Measurements from ENCODE around the gene EXOSC10. TPM values are rescaled to one million over a fixed set of nuclear protein-coding genes. Genes with fewer than 3 reads are reported as not detected.

Gene EXOSC10
- total and polyA plus RNA-seq, 2 of the 13 experiments (the other 11 are each of a cell fraction or from before 2014, with no cell fraction given), result 48.4 to 67.6 TPM

DNA sequence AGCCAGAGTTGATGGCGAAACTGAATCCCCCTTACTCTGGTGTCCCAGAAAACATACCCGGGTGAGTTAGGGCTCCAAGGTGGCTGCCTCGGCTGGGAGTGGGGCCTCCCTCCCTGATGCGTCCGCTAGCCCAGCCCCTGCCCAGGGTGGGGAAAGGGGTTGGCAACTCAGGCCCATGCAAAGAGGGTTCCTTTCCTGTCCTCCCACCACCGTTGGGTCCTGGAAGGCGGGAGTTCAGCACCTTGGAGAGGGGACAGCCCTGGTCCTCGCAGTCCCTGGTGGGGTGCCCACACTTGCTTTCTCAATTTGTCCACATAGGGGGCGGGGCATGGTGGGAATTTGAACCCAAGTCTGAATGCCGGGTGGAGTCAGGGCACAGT, 45.9 kb downstream of the EXOSC10 start (continued):
- no peak for TF ChIP-seq ZNF263 (CRISPR knock-in tag; IDR thresholded peaks at IDR 0.05)
- TF ChIP-seq ARHGAP35 (CRISPR knock-in tag; IDR thresholded peaks at IDR 0.05; ENCODE audit: borderline replicate concordance), result no peak
- TF ChIP-seq, protein P1, sequence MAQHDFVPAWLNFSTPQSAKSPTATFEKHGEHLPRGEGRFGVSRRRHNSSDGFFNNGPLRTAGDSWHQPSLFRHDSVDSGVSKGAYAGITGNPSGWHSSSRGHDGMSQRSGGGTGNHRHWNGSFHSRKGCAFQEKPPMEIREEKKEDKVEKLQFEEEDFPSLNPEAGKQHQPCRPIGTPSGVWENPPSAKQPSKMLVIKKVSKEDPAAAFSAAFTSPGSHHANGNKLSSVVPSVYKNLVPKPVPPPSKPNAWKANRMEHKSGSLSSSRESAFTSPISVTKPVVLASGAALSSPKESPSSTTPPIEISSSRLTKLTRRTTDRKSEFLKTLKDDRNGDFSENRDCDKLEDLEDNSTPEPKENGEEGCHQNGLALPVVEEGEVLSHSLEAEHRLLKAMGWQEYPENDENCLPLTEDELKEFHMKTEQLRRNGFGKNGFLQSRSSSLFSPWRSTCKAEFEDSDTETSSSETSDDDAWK (CRISPR knock-in tag; IDR thresholded peaks at IDR 0.05), result no peak
- TF ChIP-seq ZNF616 (CRISPR knock-in tag; IDR thresholded peaks at IDR 0.05; ENCODE audit: low read depth), result no peak
- TF ChIP-seq HOXA3 (CRISPR knock-in tag; IDR thresholded peaks at IDR 0.05), result 0 out of 2 replicates have a peak, but pooled peaks have one; percentile 20
- no peak for TF ChIP-seq ZMAT3 (CRISPR knock-in tag; conservative IDR thresholded peaks at IDR 0.05)
- peak; percentile 41; the same call in 1 of the 2 replicates for TF ChIP-seq ZBTB38 (CRISPR knock-in tag; IDR thresholded peaks at IDR 0.05)
- no peak for TF ChIP-seq BORCS8-MEF2B (CRISPR knock-in tag; IDR thresholded peaks at IDR 0.05)
- TF ChIP-seq, protein P2, sequence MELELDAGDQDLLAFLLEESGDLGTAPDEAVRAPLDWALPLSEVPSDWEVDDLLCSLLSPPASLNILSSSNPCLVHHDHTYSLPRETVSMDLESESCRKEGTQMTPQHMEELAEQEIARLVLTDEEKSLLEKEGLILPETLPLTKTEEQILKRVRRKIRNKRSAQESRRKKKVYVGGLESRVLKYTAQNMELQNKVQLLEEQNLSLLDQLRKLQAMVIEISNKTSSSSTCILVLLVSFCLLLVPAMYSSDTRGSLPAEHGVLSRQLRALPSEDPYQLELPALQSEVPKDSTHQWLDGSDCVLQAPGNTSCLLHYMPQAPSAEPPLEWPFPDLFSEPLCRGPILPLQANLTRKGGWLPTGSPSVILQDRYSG (CRISPR knock-in tag; IDR thresholded peaks at IDR 0.05), result no peak
- no peak for TF ChIP-seq TCF12 (IDR thresholded peaks at IDR 0.05)
- no peak for TF ChIP-seq TCF12 (CRISPR knock-in tag; IDR thresholded peaks at IDR 0.05)
- TF ChIP-seq ZNF570 (CRISPR knock-in tag; IDR thresholded peaks at IDR 0.05; ENCODE audit: borderline replicate concordance), result no peak
- no peak for TF ChIP-seq ZKSCAN5 (CRISPR knock-in tag; IDR thresholded peaks at IDR 0.05)
- TF ChIP-seq SP5 (CRISPR knock-in tag; IDR thresholded peaks at IDR 0.05; ENCODE audit: borderline replicate concordance, low read depth), result no peak
- TF ChIP-seq AGO1 (IDR thresholded peaks at IDR 0.05; ENCODE audit: low read depth, low read length, poor library complexity, severe bottlenecking), result no peak
- no peak for TF ChIP-seq HNRNPH1 (optimal IDR thresholded peaks at IDR 0.05; ENCODE audit: low read depth, low read length)

Measured in HepG2 (cell line).